PC-3 (cell line): Measurements from ENCODE around the gene ACAD9. TPM values are rescaled to one million over a fixed set of nuclear protein-coding genes. Genes with fewer than 3 reads are reported as not detected.

Experiments
- ATAC-seq: fragments of 200-7000 bp; cut with Tn5 transposase; 2 replicates; pipeline ENCODE4 v1.9.1; 2020; ENCODE audit warnings: mild to moderate bottlenecking, moderate library complexity
- BruUV-seq: library from RNA; stranded (reverse); fragments of 400-500 nt; replicated peaks from 2 replicates; lab custom pipeline; 2021; lab: Mats Ljungman, UMichigan
- CTCF ChIA-PET: fragments of 300-600 bp; sonication (Branson Sonifier 250); formaldehyde crosslinking; loops from one replicate; lab custom pipeline; 2022; ENCODE audit warnings: antibody characterized with exemption; lab: Charles Lee
- POLR2A ChIA-PET: fragments of 300-600 bp; sonication (Branson Sonifier 250); formaldehyde crosslinking; loops from one replicate; lab custom pipeline; 2022; ENCODE audit warnings: antibody characterized with exemption; ENCODE audit not compliant: unreplicated experiment; lab: Charles Lee
- DNase-seq: peaks from one replicate; pipeline ENCODE4 v3.0.0-alpha.2; 2015
- H2AFZ ChIP-seq: fragments of 300-600 bp; sonication (generic); 2 replicates; pipeline ENCODE4 v1.6.0; 2016; ENCODE audit warnings: antibody characterized with exemption, low read length
- H3F3A ChIP-seq: fragments of 300-600 bp; sonication (generic); one replicate; pipeline ENCODE4 v1.6.0; 2017; ENCODE audit warnings: antibody characterized with exemption, low read length, control low read depth, mild to moderate bottlenecking; ENCODE audit not compliant: unreplicated experiment
- H3K27ac ChIP-seq: fragments of 300-600 bp; sonication (generic); 2 replicates; pipeline ENCODE4 v1.5.1; 2016; ENCODE audit warnings: mild to moderate bottlenecking, low read length
- H3K27me3 ChIP-seq: fragments of 300-600 bp; sonication (generic); 2 replicates; pipeline ENCODE4 v1.6.1; 2016; ENCODE audit warnings: low read length, mixed read lengths
- H3K36me3 ChIP-seq: fragments of 300-600 bp; sonication (generic); 2 replicates; pipeline ENCODE4 v1.6.1; 2016; ENCODE audit warnings: low read depth, mixed run types, low read length, mixed read lengths
- H3K4me1 ChIP-seq: fragments of 300-600 bp; sonication (generic); 2 replicates; pipeline ENCODE4 v1.5.1; 2016; ENCODE audit warnings: low read length; ENCODE audit not compliant: insufficient read depth
- H3K4me2 ChIP-seq: fragments of 300-600 bp; sonication (generic); 2 replicates; pipeline ENCODE4 v1.6.0; 2016; ENCODE audit warnings: low read length
- H3K4me3 ChIP-seq: fragments of 300-600 bp; sonication (generic); 2 replicates; pipeline ENCODE4 v1.5.1; 2016; ENCODE audit warnings: mild to moderate bottlenecking, low read length, mixed read lengths
- H3K79me2 ChIP-seq: fragments of 300-600 bp; sonication (generic); 2 replicates; pipeline ENCODE4 v1.6.1; 2017; ENCODE audit warnings: low read length, mixed read lengths
- H3K9ac ChIP-seq: fragments of 300-600 bp; sonication (generic); 2 replicates; pipeline ENCODE4 v1.6.0; 2016; ENCODE audit warnings: mild to moderate bottlenecking, low read length
- H3K9me2 ChIP-seq: fragments of 300-600 bp; sonication (generic); replicated peaks from 2 replicates; pipeline ENCODE4 v1.6.1; 2016; ENCODE audit warnings: mixed run types, low read length, mixed read lengths
- H3K9me3 ChIP-seq: fragments of 300-600 bp; sonication (generic); 2 replicates; pipeline ENCODE4 v1.6.1; 2016; ENCODE audit warnings: low read length, mixed read lengths
- H4K20me1 ChIP-seq: fragments of 300-600 bp; sonication (generic); 2 replicates; pipeline ENCODE4 v1.6.1; 2016; ENCODE audit warnings: low read length, mixed read lengths
- CTCF ChIP-seq: fragments of 300-600 bp; sonication (generic); conservative IDR thresholded peaks from 2 replicates; pipeline ENCODE4 v1.5.1; 2017; ENCODE audit warnings: antibody characterized with exemption, low read depth, mild to moderate bottlenecking, low read length
- EZH2 ChIP-seq: fragments of 300-600 bp; sonication (generic); IDR thresholded peaks from one replicate; pipeline ENCODE4 v1.6.1; 2017; ENCODE audit warnings: antibody characterized with exemption, mild to moderate bottlenecking, low read length; ENCODE audit not compliant: unreplicated experiment
- EZH2phosphoT487 ChIP-seq: fragments of 300-600 bp; sonication (generic); IDR thresholded peaks from 2 replicates; pipeline ENCODE4 v1.6.1; 2018; ENCODE audit warnings: mild to moderate bottlenecking, antibody characterized with exemption, low read length, borderline replicate concordance
- intact Hi-C: fragments of 100-400 bp; cut with micrococcal nuclease; formaldehyde crosslinking; loops from 2 replicates; pipeline ENCODE4 v1.9.0; 2023
- total RNA-seq: library from RNA; depleted of rRNA; stranded (reverse); fragments of >200 nt; gene quantifications from 2 replicates; pipeline ENCODE4 v1.2.3, GENCODE V29; 2014

Gene ACAD9
- total RNA-seq, 1 experiment from 2014 or later, result 38.6 TPM

DNA sequence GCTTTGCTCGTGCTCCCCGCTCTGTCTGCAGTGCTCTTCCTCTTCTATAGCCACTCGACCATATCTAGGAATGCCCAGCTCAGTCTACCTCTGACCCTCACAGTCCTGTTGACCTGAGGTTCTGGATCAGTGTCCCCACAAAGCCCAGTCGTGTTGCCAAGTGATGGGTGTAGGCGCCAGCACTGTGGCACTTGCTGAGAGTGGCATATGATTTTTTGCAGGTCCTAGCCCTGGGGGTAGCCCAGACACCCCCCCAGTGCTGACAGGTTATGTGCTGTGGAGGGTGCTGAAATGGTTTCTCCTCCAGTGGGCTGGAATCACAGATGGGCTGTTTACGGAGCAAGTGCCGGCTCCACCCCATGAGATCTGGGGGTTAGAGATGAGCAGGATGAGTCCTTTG, 32.5 kb downstream of the ACAD9 start:
- no peaks in the 10 kb centered on the region for H3K4me1 ChIP-seq
- BruUV-seq, result no TSS peak
- H3K4me3 ChIP-seq, result no peak overlapping the region
- H4K20me1 ChIP-seq, result no peaks in the 10 kb centered on the region
- intact Hi-C loops, result no loop called here
- peaks cover 7% of the 10 kb centered on the region; the same call in 1 of the 2 replicates for H3K36me3 ChIP-seq
- no peaks in the 10 kb centered on the region for H3K27me3 ChIP-seq
- TF ChIP-seq EZH2phosphoT487 (no peak), EZH2 (no peak), CTCF (no peak)
- H3K9ac ChIP-seq, result no peak overlapping the region
- no peaks in the 10 kb centered on the region for H3F3A ChIP-seq
- ATAC-seq (no peak), DNase-seq (no peak)
- ChIA-PET POLR2A (no interaction called here), CTCF (no interaction called here)
- no peaks in the 10 kb centered on the region for H3K9me3 ChIP-seq
- no peak overlapping the region for H2AFZ ChIP-seq
- no peak overlapping the region for H3K27ac ChIP-seq
- H3K9me2 ChIP-seq, result no peaks in the 10 kb centered on the region
- no peaks in the 10 kb centered on the region for H3K79me2 ChIP-seq
- H3K4me2 ChIP-seq, result no peak overlapping the region

DNA sequence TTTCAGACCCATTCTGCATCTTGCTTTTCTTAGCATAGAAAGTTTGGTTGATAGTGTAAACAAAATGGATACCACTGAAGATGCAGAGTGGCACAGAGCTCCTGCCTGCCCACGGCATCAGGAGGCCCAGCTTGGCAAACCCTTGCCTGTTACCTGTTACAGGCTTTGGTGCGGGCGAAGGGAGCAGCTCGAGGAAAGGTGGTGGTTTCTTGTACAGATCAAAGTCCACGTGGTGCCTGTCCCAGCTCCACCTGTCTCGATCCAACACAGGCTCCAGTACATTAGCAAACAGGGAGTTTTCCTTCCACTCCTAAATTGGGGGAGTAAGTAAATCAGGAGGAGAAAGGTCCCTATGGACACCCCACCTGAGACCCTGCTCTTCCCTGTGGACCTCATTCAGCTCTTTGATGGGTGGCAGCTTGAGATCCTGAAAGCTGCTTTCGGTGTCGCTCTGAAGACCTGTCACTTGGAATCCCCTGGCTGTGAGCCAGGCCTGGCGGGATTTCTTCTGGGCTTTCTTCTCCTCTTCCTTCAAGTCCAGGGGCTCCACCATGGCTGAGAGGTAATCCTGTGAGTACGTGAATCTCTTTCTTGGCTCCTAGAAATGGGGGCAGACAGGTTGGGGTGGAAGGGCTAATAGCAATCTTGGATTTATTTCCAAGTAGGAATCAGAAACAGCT, 35.7 kb downstream of the ACAD9 start:
- Histone ChIP-seq H2AFZ (no peak overlapping the region), H3K9me3 (no peaks in the 10 kb centered on the region), H3K27ac (no peak overlapping the region), H3K4me3 (no peak overlapping the region), H3K4me2 (no peak overlapping the region), H4K20me1 (no peaks in the 10 kb centered on the region), H3K9me2 (no peaks in the 10 kb centered on the region), H3K4me1 (no peaks in the 10 kb centered on the region), H3K36me3 (peaks cover 19% of the 10 kb centered on the region), H3K79me2 (no peaks in the 10 kb centered on the region), H3K9ac (no peak overlapping the region), H3K27me3 (no peaks in the 10 kb centered on the region), H3F3A (no peaks in the 10 kb centered on the region)
- intact Hi-C loops, result no loop called here
- ChIA-PET POLR2A (no interaction called here), CTCF (interaction anchor here (0.6 kb wide), 1 partner anchor 55 kb away, joined by 5 read pairs; no protein-coding TSS in a partner anchor)
- ATAC-seq, result no peak
- TF ChIP-seq EZH2phosphoT487 (no peak), CTCF (no peak), EZH2 (no peak)
- no TSS peak for BruUV-seq
- DNase-seq, result no peak

DNA sequence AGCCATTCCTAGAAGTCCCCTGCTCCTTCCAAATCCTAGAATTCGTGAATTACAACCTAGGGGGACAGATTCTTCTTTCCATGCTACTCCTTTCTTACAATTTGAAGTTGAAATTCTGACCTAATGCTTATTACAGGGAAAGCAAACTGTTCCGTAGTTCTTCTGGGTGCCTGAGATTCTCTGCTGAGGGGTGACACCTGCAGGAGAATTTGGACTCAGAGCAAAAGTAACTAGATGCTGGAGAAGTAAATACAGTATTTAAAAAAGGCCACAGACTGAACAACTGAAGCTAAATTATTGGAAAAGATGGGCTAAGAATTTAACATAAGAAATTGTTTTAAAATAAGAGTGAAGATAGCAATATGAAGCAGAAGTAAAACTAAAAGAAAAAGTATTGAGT, 37.9 kb downstream of the ACAD9 start:
- BruUV-seq, result no TSS peak
- Histone ChIP-seq H2AFZ (no peak overlapping the region), H3K4me1 (no peaks in the 10 kb centered on the region), H3K27me3 (no peaks in the 10 kb centered on the region), H3K9ac (no peak overlapping the region), H3F3A (no peaks in the 10 kb centered on the region), H3K4me2 (no peak overlapping the region), H3K36me3 (peaks cover 19% of the 10 kb centered on the region), H3K9me2 (no peaks in the 10 kb centered on the region), H3K79me2 (no peaks in the 10 kb centered on the region), H3K4me3 (no peak overlapping the region), H3K9me3 (no peaks in the 10 kb centered on the region), H4K20me1 (no peaks in the 10 kb centered on the region), H3K27ac (no peak overlapping the region)
- DNase-seq, result no peak
- CTCF ChIA-PET, result no interaction called here
- intact Hi-C loops, result no loop called here
- POLR2A ChIA-PET, result no interaction called here
- TF ChIP-seq CTCF, result no peak
- TF ChIP-seq EZH2phosphoT487, result no peak
- no peak for TF ChIP-seq EZH2
- ATAC-seq, result no peak
